Liver (tissue), 9 donors: Measurements from ENCODE around the gene ARHGEF28. TPM values are rescaled to one million over a fixed set of nuclear protein-coding genes. Genes with fewer than 3 reads are reported as not detected.

ENCODE experiments used
- DNase-seq: peaks from one replicate; pipeline ENCODE4 v3.0.0-alpha.2; 2017; ENCODE audit warnings: low spot score
- H3K27ac ChIP-seq, 2 donors: one replicate each; pipeline ENCODE4 v1.7.0; 2013; ENCODE audit warnings: inconsistent platforms in 2 of 2, low read length in 2 of 2, control low read depth in 1 of 2, low read depth in 1 of 2, mild to moderate bottlenecking in 1 of 2
- H3K27me3 ChIP-seq, 4 donors: one replicate each; pipeline versions ENCODE4 v1.6.1 to v1.7.0; 2013; ENCODE audit warnings: low read length in 3 of 4, inconsistent platforms in 1 of 4, mild to moderate bottlenecking in 1 of 4, moderate library complexity in 1 of 4; ENCODE audit not compliant: control insufficient read depth in 4 of 4, insufficient read depth in 4 of 4
- H3K36me3 ChIP-seq, 4 donors: one replicate each; pipeline versions ENCODE4 v1.6.1 to v1.7.0; 2013; ENCODE audit warnings: low read length in 3 of 4, mild to moderate bottlenecking in 3 of 4, low read depth in 1 of 4, moderate library complexity in 1 of 4; ENCODE audit not compliant: control insufficient read depth in 4 of 4, insufficient read depth in 3 of 4
- H3K4me1 ChIP-seq, 4 donors: one replicate each; pipeline versions ENCODE4 v1.6.1 to v1.7.0; 2013; ENCODE audit warnings: low read length in 3 of 4, mild to moderate bottlenecking in 3 of 4, moderate library complexity in 1 of 4; ENCODE audit not compliant: control insufficient read depth in 4 of 4, insufficient read depth in 4 of 4
- H3K4me3 ChIP-seq, 3 donors: one replicate each; pipeline versions ENCODE4 v1.6.1 to v1.7.0; 2013; ENCODE audit warnings: low read length in 3 of 3, control low read depth in 1 of 3, low read depth in 1 of 3, mild to moderate bottlenecking in 1 of 3
- H3K9ac ChIP-seq, 2 donors: one replicate each; pipeline ENCODE4 v1.7.0; 2013; ENCODE audit warnings: low read length in 2 of 2, mild to moderate bottlenecking in 2 of 2, moderate library complexity in 2 of 2, control low read depth in 1 of 2, low read depth in 1 of 2
- H3K9me3 ChIP-seq, 4 donors: one replicate each; pipeline versions ENCODE4 v1.6.1 to v1.7.0; 2013; ENCODE audit warnings: low read length in 3 of 4; ENCODE audit not compliant: control insufficient read depth in 4 of 4
- EGR1 ChIP-seq, 2 donors: IDR thresholded peaks; 2 replicates each; pipeline ENCODE4 v1.6.1; 2016 to 2018; ENCODE audit warnings: antibody characterized with exemption in 2 of 2, low read depth in 2 of 2
- FOXA1 ChIP-seq: IDR thresholded peaks from 2 replicates; pipeline ENCODE4 v1.6.1; 2016; ENCODE audit warnings: antibody characterized with exemption
- FOXA2 ChIP-seq: IDR thresholded peaks from 2 replicates; pipeline ENCODE4 v1.6.1; 2016; ENCODE audit warnings: antibody characterized with exemption
- GABPA ChIP-seq, 2 donors: IDR thresholded peaks in 1 of 2; conservative IDR thresholded peaks in 1 of 2; 2 replicates each; pipeline ENCODE4 v1.6.1; 2016; ENCODE audit warnings: antibody characterized with exemption in 2 of 2, mild to moderate bottlenecking in 1 of 2, moderate library complexity in 1 of 2
- HNF4A ChIP-seq, 2 donors: conservative IDR thresholded peaks; 2 replicates each; pipeline ENCODE4 v1.6.1; 2016; ENCODE audit warnings: antibody characterized with exemption in 2 of 2, mild to moderate bottlenecking in 2 of 2
- HNF4G ChIP-seq: IDR thresholded peaks from 2 replicates; pipeline ENCODE4 v1.6.1; 2016; ENCODE audit warnings: antibody characterized with exemption
- JUND ChIP-seq, 2 donors: IDR thresholded peaks; 2 replicates each; pipeline ENCODE4 v1.6.1; 2016; ENCODE audit warnings: antibody characterized with exemption in 2 of 2
- MAX ChIP-seq: IDR thresholded peaks from 2 replicates; pipeline ENCODE4 v1.6.1; 2016; ENCODE audit warnings: antibody characterized with exemption
- NR2F2 ChIP-seq: IDR thresholded peaks from 2 replicates; pipeline ENCODE4 v1.6.1; 2016; ENCODE audit warnings: antibody characterized with exemption
- RAD21 ChIP-seq, 2 donors: IDR thresholded peaks; 2 replicates each; pipeline ENCODE4 v1.6.1; 2016; ENCODE audit warnings: antibody characterized with exemption in 2 of 2, mild to moderate bottlenecking in 2 of 2
- RXRA ChIP-seq, 2 donors: IDR thresholded peaks; 2 replicates each; pipeline ENCODE4 v1.6.1; 2017 to 2018; ENCODE audit warnings: antibody characterized with exemption in 2 of 2, mild to moderate bottlenecking in 1 of 2
- SP1 ChIP-seq: IDR thresholded peaks from 2 replicates; pipeline ENCODE4 v1.6.1; 2018; ENCODE audit warnings: antibody characterized with exemption, mild to moderate bottlenecking
- TAF1 ChIP-seq: conservative IDR thresholded peaks from 2 replicates; pipeline ENCODE4 v1.6.1; 2016; ENCODE audit warnings: antibody characterized with exemption, mild to moderate bottlenecking
- YY1 ChIP-seq: IDR thresholded peaks from 2 replicates; pipeline ENCODE4 v1.6.1; 2016; ENCODE audit warnings: antibody characterized with exemption, mild to moderate bottlenecking
- ZBTB33 ChIP-seq: IDR thresholded peaks from 2 replicates; pipeline ENCODE4 v1.6.1; 2016; ENCODE audit warnings: antibody characterized with exemption
- WGBS: extraction: QIAGEN DNeasy Blood & Tissue Kit; methylation state at CpG from one replicate; pipeline ENCODE4 v1.1.7; 2013; 5-methylcytosine and 5-hydroxymethylcytosine counted together
- polyA plus RNA-seq, 2 donors: library from polyadenylated mRNA; stranded (reverse) in 1 of 2; unstranded in 1 of 2; fragments of 200-250 nt in 1 of 2; fragments of >200 nt in 1 of 2; fragmentation: Nextera tagmentation in 1 of 2; extraction: Ambion mirVana in 1 of 2; gene quantifications; one replicate each; pipeline versions ENCODE4 v1.2.1 to v1.2.3, GENCODE V29; 2013 to 2015
- total RNA-seq, 2 donors: library from RNA; depleted of rRNA; stranded (reverse); fragments of >200 nt; gene quantifications; one replicate each; pipeline ENCODE4 v1.2.3, GENCODE V29; 2014
- TF ChIP-seq, protein P1 (sequence below): IDR thresholded peaks from 2 replicates; pipeline ENCODE4 v1.6.1; 2016; ENCODE audit warnings: antibody characterized with exemption
- TF ChIP-seq, protein P2 (sequence below): IDR thresholded peaks from 2 replicates; pipeline ENCODE4 v1.6.1; 2016; ENCODE audit warnings: antibody characterized with exemption, mild to moderate bottlenecking
- TF ChIP-seq, protein P3 (sequence below): fragments of 150-350 bp; IDR thresholded peaks from 2 replicates; pipeline ENCODE4 v1.5.1; 2017; ENCODE audit warnings: improper control_type of control experiment, low read depth, low read length; ENCODE audit not compliant: missing input control
- donor health status: healthy.
- donor health status: healthy.
- donor health status: healthy.
- donor health status: healthy.
- donor health status: healthy.

ARHGEF28 gene
- total and polyA plus RNA-seq, 4 donors, result 1.6 to 13.9 (median 3.6) TPM

GRCh38 chr5:73974871-73975360, 348.9 kb downstream of the ARHGEF28 start:
- no peak overlapping the region for H3K4me3 ChIP-seq
- H3K27me3 ChIP-seq, result no peaks in the 10 kb centered on the region
- no peak for TF ChIP-seq MAX
- no peak for TF ChIP-seq NR2F2
- TF ChIP-seq RXRA (IDR thresholded peaks at IDR 0.05), result peak in 1 of 2 donors; percentile 26
- peak in 1 of 2 donors; percentile 29 for TF ChIP-seq RAD21 (IDR thresholded peaks at IDR 0.05)
- TF ChIP-seq TAF1, result no peak
- TF ChIP-seq GABPA (IDR thresholded peaks at IDR 0.05 in 1 of 2, conservative IDR thresholded peaks at IDR 0.05 in 1 of 2), result no peak
- TF ChIP-seq EGR1 (IDR thresholded peaks at IDR 0.05; ENCODE audit: low read depth in 2 of 2), result no peak
- TF ChIP-seq JUND (IDR thresholded peaks at IDR 0.05), result no peak
- TF ChIP-seq HNF4A (conservative IDR thresholded peaks at IDR 0.05), result peak; percentile 26 to 32
- TF ChIP-seq YY1, result no peak
- TF ChIP-seq FOXA1, result no peak
- TF ChIP-seq, protein P1, sequence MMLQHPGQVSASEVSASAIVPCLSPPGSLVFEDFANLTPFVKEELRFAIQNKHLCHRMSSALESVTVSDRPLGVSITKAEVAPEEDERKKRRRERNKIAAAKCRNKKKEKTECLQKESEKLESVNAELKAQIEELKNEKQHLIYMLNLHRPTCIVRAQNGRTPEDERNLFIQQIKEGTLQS, result no peak
- no peak for TF ChIP-seq ZBTB33
- no peak for TF ChIP-seq HNF4G
- TF ChIP-seq SP1, result peak; percentile 8
- TF ChIP-seq, protein P2, sequence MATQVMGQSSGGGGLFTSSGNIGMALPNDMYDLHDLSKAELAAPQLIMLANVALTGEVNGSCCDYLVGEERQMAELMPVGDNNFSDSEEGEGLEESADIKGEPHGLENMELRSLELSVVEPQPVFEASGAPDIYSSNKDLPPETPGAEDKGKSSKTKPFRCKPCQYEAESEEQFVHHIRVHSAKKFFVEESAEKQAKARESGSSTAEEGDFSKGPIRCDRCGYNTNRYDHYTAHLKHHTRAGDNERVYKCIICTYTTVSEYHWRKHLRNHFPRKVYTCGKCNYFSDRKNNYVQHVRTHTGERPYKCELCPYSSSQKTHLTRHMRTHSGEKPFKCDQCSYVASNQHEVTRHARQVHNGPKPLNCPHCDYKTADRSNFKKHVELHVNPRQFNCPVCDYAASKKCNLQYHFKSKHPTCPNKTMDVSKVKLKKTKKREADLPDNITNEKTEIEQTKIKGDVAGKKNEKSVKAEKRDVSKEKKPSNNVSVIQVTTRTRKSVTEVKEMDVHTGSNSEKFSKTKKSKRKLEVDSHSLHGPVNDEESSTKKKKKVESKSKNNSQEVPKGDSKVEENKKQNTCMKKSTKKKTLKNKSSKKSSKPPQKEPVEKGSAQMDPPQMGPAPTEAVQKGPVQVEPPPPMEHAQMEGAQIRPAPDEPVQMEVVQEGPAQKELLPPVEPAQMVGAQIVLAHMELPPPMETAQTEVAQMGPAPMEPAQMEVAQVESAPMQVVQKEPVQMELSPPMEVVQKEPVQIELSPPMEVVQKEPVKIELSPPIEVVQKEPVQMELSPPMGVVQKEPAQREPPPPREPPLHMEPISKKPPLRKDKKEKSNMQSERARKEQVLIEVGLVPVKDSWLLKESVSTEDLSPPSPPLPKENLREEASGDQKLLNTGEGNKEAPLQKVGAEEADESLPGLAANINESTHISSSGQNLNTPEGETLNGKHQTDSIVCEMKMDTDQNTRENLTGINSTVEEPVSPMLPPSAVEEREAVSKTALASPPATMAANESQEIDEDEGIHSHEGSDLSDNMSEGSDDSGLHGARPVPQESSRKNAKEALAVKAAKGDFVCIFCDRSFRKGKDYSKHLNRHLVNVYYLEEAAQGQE, result no peak
- TF ChIP-seq, protein P3, sequence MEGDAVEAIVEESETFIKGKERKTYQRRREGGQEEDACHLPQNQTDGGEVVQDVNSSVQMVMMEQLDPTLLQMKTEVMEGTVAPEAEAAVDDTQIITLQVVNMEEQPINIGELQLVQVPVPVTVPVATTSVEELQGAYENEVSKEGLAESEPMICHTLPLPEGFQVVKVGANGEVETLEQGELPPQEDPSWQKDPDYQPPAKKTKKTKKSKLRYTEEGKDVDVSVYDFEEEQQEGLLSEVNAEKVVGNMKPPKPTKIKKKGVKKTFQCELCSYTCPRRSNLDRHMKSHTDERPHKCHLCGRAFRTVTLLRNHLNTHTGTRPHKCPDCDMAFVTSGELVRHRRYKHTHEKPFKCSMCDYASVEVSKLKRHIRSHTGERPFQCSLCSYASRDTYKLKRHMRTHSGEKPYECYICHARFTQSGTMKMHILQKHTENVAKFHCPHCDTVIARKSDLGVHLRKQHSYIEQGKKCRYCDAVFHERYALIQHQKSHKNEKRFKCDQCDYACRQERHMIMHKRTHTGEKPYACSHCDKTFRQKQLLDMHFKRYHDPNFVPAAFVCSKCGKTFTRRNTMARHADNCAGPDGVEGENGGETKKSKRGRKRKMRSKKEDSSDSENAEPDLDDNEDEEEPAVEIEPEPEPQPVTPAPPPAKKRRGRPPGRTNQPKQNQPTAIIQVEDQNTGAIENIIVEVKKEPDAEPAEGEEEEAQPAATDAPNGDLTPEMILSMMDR, result no peak
- TF ChIP-seq FOXA2, result no peak
- no peaks in the 10 kb centered on the region for H3K9me3 ChIP-seq
- WGBS, result 44% methylated on average over 4 of the region's 4 CpGs
- no peak overlapping the region for H3K9ac ChIP-seq
- H3K4me1 ChIP-seq, result peaks cover 0 to 5% (median 1%) of the 10 kb centered on the region in 4 donors
- no peak overlapping the region for H3K27ac ChIP-seq
- DNase-seq, result no peak
- H3K36me3 ChIP-seq, result no peaks in the 10 kb centered on the region
